GM12878 (cell line): ENCODE data around the gene ASMTL. TPM values are rescaled to one million over a fixed set of nuclear protein-coding genes. Genes with fewer than 3 reads are reported as not detected.

ENCODE experiments used
- ATF7 ChIP-seq: fragments of 450-650 bp; IDR thresholded peaks from 2 replicates; pipeline ENCODE4 v1.6.1; 2016; ENCODE audit warnings: low read depth, mild to moderate bottlenecking
- BCL3 ChIP-seq: IDR thresholded peaks from 2 replicates; pipeline ENCODE4 v1.6.1; 2011; ENCODE audit warnings: borderline replicate concordance, low read depth, mild to moderate bottlenecking, moderate library complexity, low read length; ENCODE audit not compliant: insufficient read depth, poor library complexity, severe bottlenecking
- CHD1 ChIP-seq: IDR thresholded peaks from 2 replicates; pipeline ENCODE4 v1.6.1; 2012; ENCODE audit warnings: low read depth, low read length, improper control_type of control experiment
- CHD4 ChIP-seq: fragments of 200-600 bp; sonication (generic); IDR thresholded peaks from 2 replicates; pipeline ENCODE4 v1.6.1; 2016; ENCODE audit warnings: mild to moderate bottlenecking
- CREM ChIP-seq: IDR thresholded peaks from 2 replicates; pipeline ENCODE4 v1.6.1; 2014; ENCODE audit warnings: antibody characterized with exemption, low read depth
- EED ChIP-seq: sonication (generic); IDR thresholded peaks from 2 replicates; pipeline ENCODE4 v1.6.1; 2016; ENCODE audit warnings: antibody characterized with exemption, low read depth
- ETV6 ChIP-seq, 2 experiments: fragments of 450-650 bp in 1 of 2; IDR thresholded peaks in 1 of 2; conservative IDR thresholded peaks in 1 of 2; 2 replicates each; pipeline ENCODE4 v1.6.1; 2014; ENCODE audit warnings: antibody characterized with exemption in 1 of 2, borderline replicate concordance in 1 of 2, low read depth in 1 of 2, mild to moderate bottlenecking in 1 of 2, moderate library complexity in 1 of 2
- FOXM1 ChIP-seq: IDR thresholded peaks from 2 replicates; pipeline ENCODE4 v1.6.1; 2012; ENCODE audit warnings: low read depth, mild to moderate bottlenecking, inconsistent platforms, low read length, moderate library complexity
- GABPA ChIP-seq: IDR thresholded peaks from 2 replicates; pipeline ENCODE4 v1.6.1; 2014; ENCODE audit warnings: antibody characterized with exemption, low read depth, mild to moderate bottlenecking, inconsistent platforms
- GATAD2B ChIP-seq: fragments of 450-650 bp; conservative IDR thresholded peaks from 2 replicates; pipeline ENCODE4 v1.6.1; 2017; ENCODE audit warnings: low read depth, mild to moderate bottlenecking, moderate library complexity
- HSF1 ChIP-seq: fragments of 150-350 bp; IDR thresholded peaks from 2 replicates; pipeline ENCODE4 v1.6.1; 2014; ENCODE audit warnings: mild to moderate bottlenecking, low read depth, low read length
- IKZF2 ChIP-seq, 2 experiments: fragments of 450-650 bp; IDR thresholded peaks; 2 replicates each; pipeline ENCODE4 v1.6.1; 2017; ENCODE audit warnings: mild to moderate bottlenecking in 2 of 2, moderate library complexity in 2 of 2
- MTA2 ChIP-seq: fragments of 450-650 bp; IDR thresholded peaks from 2 replicates; pipeline ENCODE4 v1.6.1; 2016; ENCODE audit warnings: low read depth, mild to moderate bottlenecking, moderate library complexity
- NFIC ChIP-seq: IDR thresholded peaks from 2 replicates; pipeline ENCODE4 v1.6.1; 2012; ENCODE audit warnings: low read depth, mild to moderate bottlenecking, inconsistent platforms, low read length, moderate library complexity
- NKRF ChIP-seq: fragments of 450-650 bp; conservative IDR thresholded peaks from 2 replicates; pipeline ENCODE4 v1.6.1; 2017; ENCODE audit warnings: mild to moderate bottlenecking, moderate library complexity
- NR2F1 ChIP-seq: fragments of 450-650 bp; conservative IDR thresholded peaks from 2 replicates; pipeline ENCODE4 v1.6.1; 2017; ENCODE audit warnings: mild to moderate bottlenecking
- PAX5 ChIP-seq: IDR thresholded peaks from 2 replicates; pipeline ENCODE4 v1.6.1; 2011; ENCODE audit warnings: low read depth, low read length, borderline replicate concordance
- RB1 ChIP-seq: fragments of 450-650 bp; formaldehyde crosslinking; IDR thresholded peaks from 2 replicates; pipeline ENCODE4 v1.6.1; 2017; ENCODE audit warnings: mild to moderate bottlenecking, borderline replicate concordance
- SUZ12 ChIP-seq: fragments of 200-600 bp; sonication (generic); IDR thresholded peaks from one replicate; pipeline ENCODE4 v1.6.1; 2018; ENCODE audit warnings: antibody characterized with exemption, mild to moderate bottlenecking; ENCODE audit not compliant: unreplicated experiment
- TCF3 ChIP-seq: IDR thresholded peaks from 2 replicates; pipeline ENCODE4 v1.6.1; 2012; ENCODE audit warnings: low read depth, mild to moderate bottlenecking, low read length, borderline replicate concordance; ENCODE audit not compliant: insufficient read depth
- USF1 ChIP-seq: IDR thresholded peaks from 2 replicates; pipeline ENCODE4 v1.6.1; 2011; ENCODE audit warnings: borderline replicate concordance, low read depth, mild to moderate bottlenecking, moderate library complexity, mixed read lengths, low read length; ENCODE audit not compliant: insufficient read depth; ENCODE audit errors: extremely low read length
- USF2 ChIP-seq: IDR thresholded peaks from 2 replicates; pipeline ENCODE4 v1.6.1; 2011; ENCODE audit warnings: low read depth, low read length, improper control_type of control experiment, borderline replicate concordance
- YY1 ChIP-seq: IDR thresholded peaks from 2 replicates; pipeline ENCODE4 v1.6.1; 2011; ENCODE audit warnings: low read depth, mild to moderate bottlenecking, low read length
- ZZZ3 ChIP-seq: IDR thresholded peaks from 2 replicates; pipeline ENCODE4 v1.6.1; 2011; ENCODE audit warnings: low read depth; ENCODE audit not compliant: control insufficient read depth, insufficient read length
- polyA plus RNA-seq, 11 experiments: library from polyadenylated mRNA; depleted of rRNA in 4 of 11; unstranded in 6 of 11; stranded (reverse) in 5 of 11; fragments of >200 nt; fragmentation: Nextera tagmentation in 4 of 11; fragmentation: Illumina TruSeq in 1 of 11; extraction: Ambion mirVana in 4 of 11; extraction: Trizol in 1 of 11; gene quantifications; 1 replicate in 1 of 11; 2 replicates in 10 of 11; pipeline versions ENCODE4 v1.2.1 to v1.2.3, GENCODE V29; 2011 to 2016; ENCODE audit warnings: inconsistent platforms in 2 of 11, missing spikeins in 2 of 11, low read depth in 1 of 11
- total RNA-seq, 4 experiments: library from RNA; depleted of rRNA in 3 of 4; stranded (reverse); fragments of >200 nt in 3 of 4; fragmentation: Illumina TruSeq in 1 of 4; extraction: Trizol in 1 of 4; gene quantifications; 2 replicates each; pipeline versions ENCODE4 v1.2.1 to v1.2.3, GENCODE V29; 2013 to 2021

ASMTL gene
- total and polyA plus RNA-seq, 10 of the 15 experiments (the other 5 are each of a cell fraction or from before 2014, with no cell fraction given) = 1.6 to 51.9 (median 32.1) TPM

- 0 out of 2 replicates have a peak, but pooled peaks have one; percentile 32 for TF ChIP-seq TCF3
- TF ChIP-seq HSF1 = no peak
- peak; percentile 43; the same call in 1 of the 2 replicates for TF ChIP-seq NFIC
- peak; percentile 68; the same call in 1 of the 2 replicates for TF ChIP-seq PAX5
- no peak for TF ChIP-seq CHD4
- no peak for TF ChIP-seq ETV6 (conservative IDR thresholded peaks at IDR 0.05 in 1 of 2, IDR thresholded peaks at IDR 0.05 in 1 of 2; ENCODE audit: borderline replicate concordance in 1 of 2, low read depth in 1 of 2)
- TF ChIP-seq SUZ12 = no peak
- TF ChIP-seq NR2F1 = peak; percentile 81
- peak; percentile 63 to 67; a peak in 3 of 4 replicates for TF ChIP-seq IKZF2 (IDR thresholded peaks at IDR 0.05)
- peak; percentile 70; the same call in 1 of the 2 replicates for TF ChIP-seq RB1
- TF ChIP-seq USF1 = peak; percentile 52
- TF ChIP-seq ATF7 = peak; percentile 27; the same call in 1 of the 2 replicates
- TF ChIP-seq FOXM1 = no peak
- TF ChIP-seq GABPA = no peak
- peak; percentile 0; the same call in 1 of the 2 replicates for TF ChIP-seq NKRF
- peak; percentile 57; the same call in 1 of the 2 replicates for TF ChIP-seq EED
- peak; percentile 61 for TF ChIP-seq BCL3
- TF ChIP-seq USF2 = peak; percentile 23; the same call in 1 of the 2 replicates
- TF ChIP-seq ZZZ3 = no peak
- TF ChIP-seq CREM = peak; percentile 39; the same call in 1 of the 2 replicates
- peak; percentile 74 for TF ChIP-seq MTA2
- TF ChIP-seq GATAD2B = peak; percentile 83
- TF ChIP-seq YY1 = no peak
- no peak for TF ChIP-seq CHD1
Observed at GRCh38 chrX:1502241-1502640, 49.5 kb upstream of the ASMTL start (continued).
